HepG2 (cell line): ENCODE data around the gene DAB2IP. TPM values are rescaled to one million over a fixed set of nuclear protein-coding genes. Genes with fewer than 3 reads are reported as not detected.

ENCODE experiments used
- HDAC2 ChIP-seq: sonication (generic); formaldehyde crosslinking; IDR thresholded peaks from 2 replicates; pipeline ENCODE4 v1.4.0; 2020; ENCODE audit warnings: missing genetic modification reagents
- ISL2 ChIP-seq: sonication (generic); formaldehyde crosslinking; IDR thresholded peaks from 2 replicates; pipeline ENCODE4 v1.5.0; 2020; ENCODE audit warnings: missing genetic modification reagents
- PBX3 ChIP-seq: sonication (generic); formaldehyde crosslinking; IDR thresholded peaks from 2 replicates; pipeline ENCODE4 v1.8.1; 2023; ENCODE audit warnings: missing genetic modification reagents, inconsistent platforms, borderline replicate concordance
- RXRB ChIP-seq: IDR thresholded peaks from 2 replicates; pipeline ENCODE4 v1.6.1; 2016; ENCODE audit warnings: borderline replicate concordance, missing genetic modification reagents, missing compliant biosample characterization
- SRY ChIP-seq: sonication (generic); formaldehyde crosslinking; IDR thresholded peaks from 2 replicates; pipeline ENCODE4 v1.8.0; 2022; ENCODE audit warnings: mild to moderate bottlenecking, missing genetic modification reagents
- STAG1 ChIP-seq: sonication (generic); formaldehyde crosslinking; IDR thresholded peaks from 2 replicates; pipeline ENCODE4 v1.4.0; 2020; ENCODE audit warnings: missing genetic modification reagents
- YY1 ChIP-seq: IDR thresholded peaks from 2 replicates; pipeline ENCODE4 v1.6.1; 2011; ENCODE audit warnings: low read length, low read depth, moderate library complexity, mild to moderate bottlenecking; ENCODE audit not compliant: insufficient read depth, insufficient replicate concordance
- ZFY ChIP-seq: sonication (generic); formaldehyde crosslinking; IDR thresholded peaks from 2 replicates; pipeline ENCODE4 v1.4.0; 2020; ENCODE audit warnings: missing genetic modification reagents
- ZNF12 ChIP-seq: sonication (generic); formaldehyde crosslinking; IDR thresholded peaks from 2 replicates; pipeline ENCODE4 v1.5.0; 2020; ENCODE audit warnings: missing genetic modification reagents
- ZNF337 ChIP-seq: sonication (generic); formaldehyde crosslinking; IDR thresholded peaks from 2 replicates; pipeline ENCODE4 v1.5.1; 2020; ENCODE audit warnings: missing genetic modification reagents, low read depth, mild to moderate bottlenecking, borderline replicate concordance
- ZNF432 ChIP-seq: sonication (generic); formaldehyde crosslinking; IDR thresholded peaks from 2 replicates; pipeline ENCODE4 v1.5.0; 2020; ENCODE audit warnings: missing genetic modification reagents, mild to moderate bottlenecking, borderline replicate concordance
- ZNF691 ChIP-seq: sonication (generic); formaldehyde crosslinking; IDR thresholded peaks from 2 replicates; pipeline ENCODE4 v1.4.0; 2020; ENCODE audit warnings: missing genetic modification reagents, low read depth, mild to moderate bottlenecking, borderline replicate concordance
- polyA plus RNA-seq, 8 experiments: library from polyadenylated mRNA; depleted of rRNA in 3 of 8; stranded (reverse) in 7 of 8; unstranded in 1 of 8; fragments of >200 nt; fragmentation: Illumina TruSeq in 4 of 8; extraction: Trizol in 4 of 8; gene quantifications; 2 replicates each; pipeline versions ENCODE4 v1.2.1 to v1.2.3, GENCODE V29; 2011 to 2016; ENCODE audit warnings: low read depth in 4 of 8, missing spikeins in 1 of 8, mixed read lengths in 1 of 8; ENCODE audit not compliant: insufficient read depth in 1 of 8
- total RNA-seq, 5 experiments: library from RNA; depleted of rRNA; stranded (reverse); fragments of >200 nt; fragmentation: Illumina TruSeq; extraction: Trizol; gene quantifications; 2 replicates each; pipeline ENCODE4 v1.2.3, GENCODE V29; 2016; ENCODE audit warnings: low read depth in 1 of 5
- TF ChIP-seq, protein P1 (sequence below): sonication (generic); formaldehyde crosslinking; IDR thresholded peaks from 2 replicates; pipeline ENCODE4 v1.8.0; 2022; ENCODE audit warnings: missing genetic modification reagents, mild to moderate bottlenecking, moderate library complexity, borderline replicate concordance
- TF ChIP-seq, protein P2 (sequence below): sonication (generic); formaldehyde crosslinking; IDR thresholded peaks from 2 replicates; pipeline ENCODE4 v1.4.0; 2020; ENCODE audit warnings: mild to moderate bottlenecking, low read depth, missing genetic modification reagents
- TF ChIP-seq, protein P3 (sequence below), 2 experiments: IDR thresholded peaks; 2 replicates each; pipeline ENCODE4 v1.6.1; 2011 to 2012; ENCODE audit warnings: low read length in 2 of 2, borderline replicate concordance in 1 of 2, low read depth in 1 of 2, mild to moderate bottlenecking in 1 of 2, moderate library complexity in 1 of 2
- TF ChIP-seq, protein P4 (sequence below): sonication (generic); formaldehyde crosslinking; IDR thresholded peaks from 2 replicates; pipeline ENCODE4 v1.9.0; 2021; ENCODE audit warnings: missing genetic modification reagents, borderline replicate concordance

DAB2IP gene
- total and polyA plus RNA-seq, 2 of the 13 experiments (the other 11 are each of a cell fraction or from before 2014, with no cell fraction given), result 25.3 to 37.9 TPM

GRCh38 chr9:121744002-121744686, 92.7 kb downstream of the DAB2IP start (continued):
- TF ChIP-seq, protein P1, sequence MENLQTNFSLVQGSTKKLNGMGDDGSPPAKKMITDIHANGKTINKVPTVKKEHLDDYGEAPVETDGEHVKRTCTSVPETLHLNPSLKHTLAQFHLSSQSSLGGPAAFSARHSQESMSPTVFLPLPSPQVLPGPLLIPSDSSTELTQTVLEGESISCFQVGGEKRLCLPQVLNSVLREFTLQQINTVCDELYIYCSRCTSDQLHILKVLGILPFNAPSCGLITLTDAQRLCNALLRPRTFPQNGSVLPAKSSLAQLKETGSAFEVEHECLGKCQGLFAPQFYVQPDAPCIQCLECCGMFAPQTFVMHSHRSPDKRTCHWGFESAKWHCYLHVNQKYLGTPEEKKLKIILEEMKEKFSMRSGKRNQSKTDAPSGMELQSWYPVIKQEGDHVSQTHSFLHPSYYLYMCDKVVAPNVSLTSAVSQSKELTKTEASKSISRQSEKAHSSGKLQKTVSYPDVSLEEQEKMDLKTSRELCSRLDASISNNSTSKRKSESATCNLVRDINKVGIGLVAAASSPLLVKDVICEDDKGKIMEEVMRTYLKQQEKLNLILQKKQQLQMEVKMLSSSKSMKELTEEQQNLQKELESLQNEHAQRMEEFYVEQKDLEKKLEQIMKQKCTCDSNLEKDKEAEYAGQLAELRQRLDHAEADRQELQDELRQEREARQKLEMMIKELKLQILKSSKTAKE (CRISPR knock-in tag), result 0 out of 2 replicates have a peak, but pooled peaks have one; percentile 16
- TF ChIP-seq, protein P2, sequence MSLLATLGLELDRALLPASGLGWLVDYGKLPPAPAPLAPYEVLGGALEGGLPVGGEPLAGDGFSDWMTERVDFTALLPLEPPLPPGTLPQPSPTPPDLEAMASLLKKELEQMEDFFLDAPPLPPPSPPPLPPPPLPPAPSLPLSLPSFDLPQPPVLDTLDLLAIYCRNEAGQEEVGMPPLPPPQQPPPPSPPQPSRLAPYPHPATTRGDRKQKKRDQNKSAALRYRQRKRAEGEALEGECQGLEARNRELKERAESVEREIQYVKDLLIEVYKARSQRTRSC, result no peak
- TF ChIP-seq ZFY (CRISPR knock-in tag), result peak; percentile 37; the same call in 1 of the 2 replicates
- peak; percentile 21 for TF ChIP-seq YY1
- no peak for TF ChIP-seq ZNF691 (CRISPR knock-in tag)
- TF ChIP-seq PBX3 (CRISPR knock-in tag), result no peak
- no peak for TF ChIP-seq ZNF12 (CRISPR knock-in tag)
- TF ChIP-seq ZNF432, result no peak
- TF ChIP-seq RXRB (CRISPR knock-in tag), result peak; percentile 31; the same call in 1 of the 2 replicates
- TF ChIP-seq ISL2 (CRISPR knock-in tag), result 0 out of 2 replicates have a peak, but pooled peaks have one; percentile 13
- TF ChIP-seq, protein P3, sequence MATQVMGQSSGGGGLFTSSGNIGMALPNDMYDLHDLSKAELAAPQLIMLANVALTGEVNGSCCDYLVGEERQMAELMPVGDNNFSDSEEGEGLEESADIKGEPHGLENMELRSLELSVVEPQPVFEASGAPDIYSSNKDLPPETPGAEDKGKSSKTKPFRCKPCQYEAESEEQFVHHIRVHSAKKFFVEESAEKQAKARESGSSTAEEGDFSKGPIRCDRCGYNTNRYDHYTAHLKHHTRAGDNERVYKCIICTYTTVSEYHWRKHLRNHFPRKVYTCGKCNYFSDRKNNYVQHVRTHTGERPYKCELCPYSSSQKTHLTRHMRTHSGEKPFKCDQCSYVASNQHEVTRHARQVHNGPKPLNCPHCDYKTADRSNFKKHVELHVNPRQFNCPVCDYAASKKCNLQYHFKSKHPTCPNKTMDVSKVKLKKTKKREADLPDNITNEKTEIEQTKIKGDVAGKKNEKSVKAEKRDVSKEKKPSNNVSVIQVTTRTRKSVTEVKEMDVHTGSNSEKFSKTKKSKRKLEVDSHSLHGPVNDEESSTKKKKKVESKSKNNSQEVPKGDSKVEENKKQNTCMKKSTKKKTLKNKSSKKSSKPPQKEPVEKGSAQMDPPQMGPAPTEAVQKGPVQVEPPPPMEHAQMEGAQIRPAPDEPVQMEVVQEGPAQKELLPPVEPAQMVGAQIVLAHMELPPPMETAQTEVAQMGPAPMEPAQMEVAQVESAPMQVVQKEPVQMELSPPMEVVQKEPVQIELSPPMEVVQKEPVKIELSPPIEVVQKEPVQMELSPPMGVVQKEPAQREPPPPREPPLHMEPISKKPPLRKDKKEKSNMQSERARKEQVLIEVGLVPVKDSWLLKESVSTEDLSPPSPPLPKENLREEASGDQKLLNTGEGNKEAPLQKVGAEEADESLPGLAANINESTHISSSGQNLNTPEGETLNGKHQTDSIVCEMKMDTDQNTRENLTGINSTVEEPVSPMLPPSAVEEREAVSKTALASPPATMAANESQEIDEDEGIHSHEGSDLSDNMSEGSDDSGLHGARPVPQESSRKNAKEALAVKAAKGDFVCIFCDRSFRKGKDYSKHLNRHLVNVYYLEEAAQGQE (IDR thresholded peaks at IDR 0.05; ENCODE audit: borderline replicate concordance in 1 of 2, low read depth in 1 of 2, low read length in 2 of 2), result no peak
- no peak for TF ChIP-seq ZNF337 (CRISPR knock-in tag)
- no peak for TF ChIP-seq SRY (CRISPR knock-in tag)
- peak; percentile 49 for TF ChIP-seq HDAC2 (CRISPR knock-in tag)
- TF ChIP-seq STAG1, result peak; percentile 82
- TF ChIP-seq, protein P4, sequence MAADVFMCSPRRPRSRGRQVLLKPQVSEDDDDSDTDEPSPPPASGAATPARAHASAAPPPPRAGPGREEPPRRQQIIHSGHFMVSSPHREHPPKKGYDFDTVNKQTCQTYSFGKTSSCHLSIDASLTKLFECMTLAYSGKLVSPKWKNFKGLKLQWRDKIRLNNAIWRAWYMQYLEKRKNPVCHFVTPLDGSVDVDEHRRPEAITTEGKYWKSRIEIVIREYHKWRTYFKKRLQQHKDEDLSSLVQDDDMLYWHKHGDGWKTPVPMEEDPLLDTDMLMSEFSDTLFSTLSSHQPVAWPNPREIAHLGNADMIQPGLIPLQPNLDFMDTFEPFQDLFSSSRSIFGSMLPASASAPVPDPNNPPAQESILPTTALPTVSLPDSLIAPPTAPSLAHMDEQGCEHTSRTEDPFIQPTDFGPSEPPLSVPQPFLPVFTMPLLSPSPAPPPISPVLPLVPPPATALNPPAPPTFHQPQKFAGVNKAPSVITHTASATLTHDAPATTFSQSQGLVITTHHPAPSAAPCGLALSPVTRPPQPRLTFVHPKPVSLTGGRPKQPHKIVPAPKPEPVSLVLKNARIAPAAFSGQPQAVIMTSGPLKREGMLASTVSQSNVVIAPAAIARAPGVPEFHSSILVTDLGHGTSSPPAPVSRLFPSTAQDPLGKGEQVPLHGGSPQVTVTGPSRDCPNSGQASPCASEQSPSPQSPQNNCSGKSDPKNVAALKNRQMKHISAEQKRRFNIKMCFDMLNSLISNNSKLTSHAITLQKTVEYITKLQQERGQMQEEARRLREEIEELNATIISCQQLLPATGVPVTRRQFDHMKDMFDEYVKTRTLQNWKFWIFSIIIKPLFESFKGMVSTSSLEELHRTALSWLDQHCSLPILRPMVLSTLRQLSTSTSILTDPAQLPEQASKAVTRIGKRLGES (CRISPR knock-in tag), result no peak
